D721Med (cell line): ENCODE results near the gene CACTIN.
A peak's percentile ranks its signal among the peaks of the same experiment; 100 is the strongest.

Source experiments
- DNase-seq: peaks from one replicate; pipeline ENCODE4 v3.0.0; 2011; ENCODE audit warnings: low spot score; ENCODE audit not compliant: insufficient read length
- FAIRE-seq: peaks from 2 replicates; lab custom pipeline; 2011; peaks lifted over from hg19 to GRCh38; lab: Jason Lieb, UNC
- TF ChIP-seq, protein P1 (sequence below): IDR thresholded peaks from 2 replicates; pipeline ENCODE4 v1.5.1; 2012; ENCODE audit warnings: mild to moderate bottlenecking, control low read depth; ENCODE audit not compliant: insufficient read depth; ENCODE audit errors: missing control alignments

CACTIN gene

DNA sequence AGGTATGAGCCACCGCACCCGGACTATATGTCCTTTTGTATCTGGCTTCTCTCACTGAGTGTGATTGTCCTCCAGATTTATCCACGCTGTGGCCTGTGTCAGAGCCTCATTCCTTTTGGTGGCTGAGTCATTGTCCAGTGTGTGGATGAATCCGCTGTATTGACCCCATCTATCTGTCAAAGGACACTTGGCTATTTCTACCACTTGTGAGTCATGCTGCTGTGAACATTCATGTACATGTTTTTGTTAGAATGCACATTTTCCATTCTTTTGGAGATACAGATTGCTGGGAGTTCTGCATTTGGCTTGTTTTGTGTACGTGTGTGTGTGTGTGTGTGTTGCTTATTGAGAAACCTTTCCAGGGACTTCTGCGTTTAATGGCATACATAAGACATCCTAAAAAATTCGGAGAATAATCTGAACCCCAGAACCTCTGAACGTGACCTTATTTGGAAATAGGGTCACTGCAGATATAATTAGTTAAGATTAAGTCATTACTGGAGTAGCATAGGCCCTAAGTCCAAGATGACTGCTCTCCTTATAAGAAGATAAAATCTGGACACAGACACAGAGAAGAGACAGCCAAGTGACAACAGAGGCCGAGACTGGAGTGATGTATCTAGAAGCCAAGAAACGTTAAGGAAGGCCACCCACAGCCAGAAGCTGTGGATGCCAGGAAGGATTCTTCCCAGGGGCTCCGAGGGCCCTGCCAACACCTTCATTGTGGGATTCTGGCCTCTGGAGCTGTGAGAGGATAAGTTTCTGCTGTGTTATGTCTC is 46.2 kb downstream of the CACTIN start:
- DNase-seq (no peak), FAIRE-seq (no peak)

DNA sequence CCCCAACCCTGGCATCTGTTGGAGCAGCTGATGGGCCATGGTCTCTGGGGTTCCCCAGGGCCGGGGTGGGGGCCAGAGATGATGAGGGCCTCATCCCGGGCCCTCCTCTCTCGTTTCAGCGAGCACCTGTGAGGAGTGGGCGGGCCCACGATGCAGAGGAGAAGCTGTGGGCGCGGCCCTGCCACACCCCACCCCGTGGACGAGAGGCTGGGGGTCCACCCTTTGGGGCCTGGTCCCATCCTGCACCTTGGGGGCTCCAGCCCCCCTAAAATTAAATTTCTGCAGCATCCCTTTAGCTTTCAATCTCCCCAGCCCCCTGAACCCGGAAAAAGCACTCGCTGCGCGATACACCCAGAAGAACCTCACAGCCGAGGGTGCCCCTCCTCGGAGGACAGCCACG is 48.2 kb downstream of the CACTIN start:
- DNase-seq: no peak
- FAIRE-seq: no peak
- TF ChIP-seq, protein P1, sequence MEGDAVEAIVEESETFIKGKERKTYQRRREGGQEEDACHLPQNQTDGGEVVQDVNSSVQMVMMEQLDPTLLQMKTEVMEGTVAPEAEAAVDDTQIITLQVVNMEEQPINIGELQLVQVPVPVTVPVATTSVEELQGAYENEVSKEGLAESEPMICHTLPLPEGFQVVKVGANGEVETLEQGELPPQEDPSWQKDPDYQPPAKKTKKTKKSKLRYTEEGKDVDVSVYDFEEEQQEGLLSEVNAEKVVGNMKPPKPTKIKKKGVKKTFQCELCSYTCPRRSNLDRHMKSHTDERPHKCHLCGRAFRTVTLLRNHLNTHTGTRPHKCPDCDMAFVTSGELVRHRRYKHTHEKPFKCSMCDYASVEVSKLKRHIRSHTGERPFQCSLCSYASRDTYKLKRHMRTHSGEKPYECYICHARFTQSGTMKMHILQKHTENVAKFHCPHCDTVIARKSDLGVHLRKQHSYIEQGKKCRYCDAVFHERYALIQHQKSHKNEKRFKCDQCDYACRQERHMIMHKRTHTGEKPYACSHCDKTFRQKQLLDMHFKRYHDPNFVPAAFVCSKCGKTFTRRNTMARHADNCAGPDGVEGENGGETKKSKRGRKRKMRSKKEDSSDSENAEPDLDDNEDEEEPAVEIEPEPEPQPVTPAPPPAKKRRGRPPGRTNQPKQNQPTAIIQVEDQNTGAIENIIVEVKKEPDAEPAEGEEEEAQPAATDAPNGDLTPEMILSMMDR: no peak

More for the DNA sequence above, 46.2 kb downstream of the CACTIN start:
- TF ChIP-seq, protein P1: no peak

DNA sequence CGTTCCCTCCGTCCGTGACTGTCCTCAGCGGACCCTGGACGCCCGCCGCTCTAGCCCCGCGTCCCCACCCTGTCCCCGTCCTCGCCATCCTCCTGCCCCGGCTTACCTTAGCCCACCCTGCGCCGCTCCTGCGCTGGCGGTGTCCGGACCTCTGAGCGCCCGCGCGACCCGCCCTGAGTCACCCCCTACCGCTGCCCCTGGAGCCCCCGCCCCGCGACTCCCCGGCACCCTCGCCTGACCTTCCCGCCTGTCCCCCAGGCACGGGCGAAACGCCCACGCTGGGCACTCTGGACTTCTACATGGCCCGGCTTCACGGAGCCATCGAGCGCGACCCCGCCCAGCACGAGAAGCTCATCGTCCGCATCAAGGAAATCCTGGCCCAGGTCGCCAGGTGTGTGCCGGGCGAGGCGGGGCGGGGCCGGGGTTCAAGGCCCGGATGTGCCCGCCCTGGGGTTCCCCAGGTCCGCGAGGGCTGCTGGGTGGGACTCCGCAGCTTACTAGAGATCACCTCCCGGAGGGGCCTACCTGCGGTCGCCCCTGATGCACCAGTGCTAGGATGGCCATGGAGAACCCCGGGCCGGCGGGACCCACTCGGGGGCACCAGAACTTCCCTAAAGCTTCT is 48.8 kb downstream of the CACTIN start:
- no peak for DNase-seq
- TF ChIP-seq, protein P1: no peak
- FAIRE-seq: no peak

DNA sequence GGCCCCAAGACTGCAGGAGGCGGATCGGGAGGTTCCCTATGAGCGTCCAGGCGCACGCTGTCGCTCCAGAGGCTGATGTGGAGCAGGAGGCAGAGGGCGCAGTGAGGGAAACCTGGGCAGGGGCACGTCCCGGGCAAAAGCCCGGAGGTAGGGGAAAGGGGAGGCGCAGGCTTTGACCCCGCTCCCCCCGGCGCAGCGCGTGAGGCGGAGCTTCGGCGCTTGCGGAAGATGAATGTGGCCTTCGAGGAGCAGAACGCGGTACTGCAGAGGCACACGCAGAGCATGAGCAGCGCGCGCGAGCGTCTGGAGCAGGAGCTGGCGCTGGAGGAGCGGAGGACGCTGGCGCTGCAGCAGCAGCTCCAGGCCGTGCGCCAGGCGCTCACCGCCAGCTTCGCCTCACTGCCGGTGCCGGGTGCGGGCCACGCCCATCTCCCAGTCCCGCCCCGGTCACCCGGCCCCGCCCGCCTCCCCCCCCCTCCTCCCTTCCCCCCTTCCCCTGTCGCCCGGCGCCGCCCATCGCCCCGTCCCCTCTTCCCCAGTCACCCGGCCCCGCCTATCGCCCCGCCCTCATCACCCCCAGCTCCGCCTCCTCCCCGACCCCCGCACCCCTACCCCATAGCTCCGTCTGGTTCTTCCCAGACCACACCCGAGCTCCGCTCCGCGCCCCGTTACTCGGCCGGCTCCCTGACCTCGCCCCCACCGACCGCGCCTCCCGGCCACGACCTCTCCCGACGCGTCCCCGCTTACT is 49.7 kb downstream of the CACTIN start:
- no peak for DNase-seq
- TF ChIP-seq, protein P1: no peak
- FAIRE-seq: no peak

DNA sequence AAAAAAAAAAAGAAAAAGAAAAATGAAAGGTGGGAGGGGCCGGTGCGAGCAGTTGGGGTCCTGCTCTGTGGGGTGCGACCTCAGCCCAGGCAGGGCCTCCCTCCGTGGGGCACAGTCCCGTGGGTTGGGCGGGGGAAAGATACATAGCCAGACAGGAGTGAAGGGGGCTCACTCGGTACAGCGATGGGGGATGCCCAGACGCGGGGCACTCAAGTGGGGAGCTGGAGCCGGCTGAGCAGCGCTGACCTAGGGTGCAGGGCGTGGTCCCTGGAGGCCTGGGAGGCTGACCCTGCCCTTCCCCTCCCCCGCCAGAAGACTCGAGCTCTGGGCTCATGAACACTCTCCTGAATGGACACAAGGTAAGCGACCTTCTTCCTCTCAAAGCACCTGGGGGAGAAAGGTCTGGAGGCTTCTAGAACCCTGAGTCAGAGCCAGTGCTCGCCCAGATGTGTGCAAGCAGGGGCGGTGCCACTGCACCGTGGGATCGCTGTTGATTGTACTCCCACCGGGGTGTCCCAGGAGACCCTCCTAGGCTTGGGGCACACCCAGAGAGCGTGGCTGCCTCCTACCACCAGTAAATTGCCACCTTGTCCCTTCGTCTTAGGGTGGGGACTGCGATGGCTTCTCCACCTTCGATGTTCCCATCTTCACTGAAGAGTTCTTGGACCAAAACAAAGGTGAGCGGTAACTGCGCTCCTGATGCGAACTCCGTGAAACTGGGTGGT is 50.5 kb downstream of the CACTIN start:
- DNase-seq (no peak), FAIRE-seq (no peak)
- TF ChIP-seq, protein P1: no peak

DNA sequence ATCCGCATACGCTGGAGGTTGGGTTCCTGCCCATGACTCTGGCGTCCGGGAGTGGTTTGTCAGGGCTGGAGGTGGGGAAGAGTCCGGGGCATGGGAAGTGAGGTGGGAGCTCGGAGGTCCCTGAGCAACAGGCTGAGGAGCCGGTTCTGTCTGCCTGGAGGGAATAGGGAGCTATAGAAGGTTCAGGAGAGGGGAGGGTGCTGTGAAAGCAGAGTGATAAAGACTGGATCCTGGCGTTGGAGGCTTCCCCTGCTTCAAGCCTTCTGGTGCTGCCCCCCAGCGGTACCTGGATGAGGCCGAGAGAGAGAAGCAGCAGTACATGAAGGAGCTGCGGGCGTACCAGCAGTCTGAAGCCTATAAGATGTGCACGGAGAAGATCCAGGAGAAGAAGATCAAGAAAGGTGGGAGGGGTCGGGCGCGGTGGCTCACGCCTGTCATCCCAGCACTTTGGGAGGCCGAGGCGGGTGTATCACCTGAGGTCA is 51.3 kb downstream of the CACTIN start:
- TF ChIP-seq, protein P1: peak; percentile 73
- no peak for DNase-seq
- no peak for FAIRE-seq
